Natural killer cell (primary cell): ENCODE data around the gene CCDC8. TPM values are rescaled to one million over a fixed set of nuclear protein-coding genes. Genes with fewer than 3 reads are reported as not detected.
A peak's percentile ranks its signal among the peaks of the same experiment; 100 is the strongest.
"Not testable (repeated sequence)": the region's sequence is repeated elsewhere in the genome, so short reads cannot be mapped to it uniquely, and the experiment has no call there.

Source experiments
- ATAC-seq, 3 donors: fragments of 150-1000 bp in 2 of 3; fragments of 200-7000 bp in 1 of 3; cut with Tn5 transposase; 1 replicate in 1 of 3; 2 replicates in 2 of 3; pipeline ENCODE4 v1.10.0; 2021; ENCODE audit warnings: mild to moderate bottlenecking in 2 of 3, moderate library complexity in 2 of 3
- DNase-seq, 2 donors: peaks; one replicate each; pipeline versions ENCODE4 v3.0.0 to v3.0.0-alpha.2; 2013 to 2021; ENCODE audit warnings: mixed read lengths in 1 of 2
- H3K27ac ChIP-seq: one replicate; pipeline ENCODE4 v1.5.1; 2013; ENCODE audit warnings: mild to moderate bottlenecking, low read length
- H3K27me3 ChIP-seq: one replicate; pipeline ENCODE4 v1.6.1; 2013; ENCODE audit warnings: low read length; ENCODE audit not compliant: control insufficient read depth, insufficient read depth
- H3K36me3 ChIP-seq: one replicate; pipeline ENCODE4 v1.6.1; 2013; ENCODE audit warnings: low read length; ENCODE audit not compliant: control insufficient read depth, insufficient read depth
- H3K4me1 ChIP-seq: one replicate; pipeline ENCODE4 v1.6.1; 2013; ENCODE audit warnings: low read length; ENCODE audit not compliant: control insufficient read depth, insufficient read depth
- H3K4me3 ChIP-seq: one replicate; pipeline ENCODE4 v1.5.1; 2013; ENCODE audit warnings: low read length
- H3K9me3 ChIP-seq: one replicate; pipeline ENCODE4 v1.6.1; 2013; ENCODE audit warnings: low read length; ENCODE audit not compliant: control insufficient read depth, insufficient read depth
- H3K27ac Mint-ChIP-seq, 2 donors: one replicate each; pipeline ENCODE4 v1.8.0; 2022; ENCODE audit warnings: mild to moderate bottlenecking in 2 of 2, mixed read lengths in 2 of 2, moderate library complexity in 1 of 2
- H3K27me3 Mint-ChIP-seq, 2 donors: one replicate each; pipeline ENCODE4 v1.8.0; 2022; ENCODE audit warnings: low read depth in 2 of 2, mixed read lengths in 2 of 2
- H3K36me3 Mint-ChIP-seq: one replicate; pipeline ENCODE4 v1.8.0; 2022; ENCODE audit warnings: mixed read lengths
- H3K4me1 Mint-ChIP-seq, 2 donors: one replicate each; pipeline ENCODE4 v1.8.0; 2022; ENCODE audit warnings: mixed read lengths in 2 of 2
- H3K4me3 Mint-ChIP-seq: one replicate; pipeline ENCODE4 v1.8.0; 2022; ENCODE audit warnings: mild to moderate bottlenecking, moderate library complexity, mixed read lengths
- H3K9me3 Mint-ChIP-seq, 2 donors: one replicate each; pipeline ENCODE4 v1.8.0; 2022; ENCODE audit warnings: mixed read lengths in 2 of 2
- CTCF ChIP-seq: fragments of 200-600 bp; IDR thresholded peaks from one replicate; pipeline ENCODE4 v1.8.0; 2022; ENCODE audit warnings: antibody characterized with exemption
- WGBS: methylation state at CpG from one replicate; pipeline ENCODE4 v1.1.7; 2013; ENCODE audit warnings: missing lambda C conversion rate; ENCODE audit not compliant: insufficient coverage; 5-methylcytosine and 5-hydroxymethylcytosine counted together
- intact Hi-C: fragments of 100-400 bp; cut with micrococcal nuclease; formaldehyde crosslinking; loops from one replicate; pipeline ENCODE4 v1.14.2; 2022
- total RNA-seq, 4 donors: library from RNA; stranded (reverse); fragments of 120-200 nt in 1 of 4; gene quantifications; one replicate each; pipeline versions ENCODE4 v1.2.3 to v1.2.4, GENCODE V29; 2013 to 2022

CCDC8 gene
- total RNA-seq, 3 donors from 2014 or later (not counting 1 experiment from before 2014, with no cell fraction given) = not detected

GRCh38 chr19:46404055-46404752 lies 9.2 kb downstream of the CCDC8 start:
- H3K9me3 ChIP-seq = no peaks in the 10 kb centered on the region
- 4% methylated on average over 36 of the region's 36 CpGs for WGBS
- peak; percentile 36 to 77 (median 76) for ATAC-seq
- H3K27me3 ChIP-seq = peaks cover 32% of the 10 kb centered on the region
- peak overlapping the region in 1 of 2 donors; percentile 79 for H3K27ac Mint-ChIP-seq
- H3K36me3 ChIP-seq = no peaks in the 10 kb centered on the region
- peak overlapping the region; percentile 86 for H3K4me3 Mint-ChIP-seq
- no peaks in the 10 kb centered on the region for H3K9me3 Mint-ChIP-seq
- H3K4me1 Mint-ChIP-seq = peaks cover 22 to 24% of the 10 kb centered on the region in 2 donors
- H3K4me3 ChIP-seq = no peak overlapping the region
- no peak overlapping the region for H3K27ac ChIP-seq
- H3K36me3 Mint-ChIP-seq = no peaks in the 10 kb centered on the region
- intact Hi-C loops = no loop called here
- no peak for TF ChIP-seq CTCF
- DNase-seq = peak in 1 of 2 donors; percentile 21
- H3K27me3 Mint-ChIP-seq = peaks cover 43 to 47% of the 10 kb centered on the region in 2 donors
- H3K4me1 ChIP-seq = peaks cover 27% of the 10 kb centered on the region

- DNase-seq (no peak), ATAC-seq (no peak)
- H3K4me1 ChIP-seq = peaks cover 27% of the 10 kb centered on the region
- no peaks in the 10 kb centered on the region for H3K9me3 ChIP-seq
- TF ChIP-seq CTCF = no peak
- Mint-ChIP-seq H3K36me3 (no peaks in the 10 kb centered on the region), H3K4me3 (no peak overlapping the region), H3K27me3 (peaks cover 31 to 34% of the 10 kb centered on the region in 2 donors), H3K9me3 (no peaks in the 10 kb centered on the region), H3K4me1 (peaks cover 22 to 24% of the 10 kb centered on the region in 2 donors), H3K27ac (no peak overlapping the region)
- H3K27me3 ChIP-seq = peaks cover 28% of the 10 kb centered on the region
- no peak overlapping the region for H3K4me3 ChIP-seq
- 89% methylated on average over 11 of the region's 11 CpGs for WGBS
- intact Hi-C loops = loop anchor here (2.0 kb wide), 1 partner anchor 86 kb away; no protein-coding TSS in a partner anchor
- H3K36me3 ChIP-seq = no peaks in the 10 kb centered on the region
- H3K27ac ChIP-seq = no peak overlapping the region
Observed at GRCh38 chr19:46402725-46403124, 10.6 kb downstream of the CCDC8 start.

GRCh38 chr19:46397801-46398479 lies 15.4 kb downstream of the CCDC8 start:
- DNase-seq, intact Hi-C loops: not testable (repeated sequence)
- 90% methylated on average over 14 of the region's 14 CpGs for WGBS

GRCh38 chr19:46394402-46394797 lies 19.0 kb downstream of the CCDC8 start:
- Histone ChIP-seq H3K27ac (no peak overlapping the region), H3K9me3 (no peaks in the 10 kb centered on the region), H3K27me3 (peaks cover under 1% of the 10 kb centered on the region), H3K4me1 (peaks cover 4% of the 10 kb centered on the region), H3K36me3 (peaks cover 30% of the 10 kb centered on the region), H3K4me3 (no peak overlapping the region)
- 96% methylated on average over 3 of the region's 5 CpGs for WGBS
- DNase-seq = no peak
- Mint-ChIP-seq H3K4me1 (peaks cover 5 to 6% of the 10 kb centered on the region in 2 donors), H3K9me3 (no peaks in the 10 kb centered on the region), H3K36me3 (no peaks in the 10 kb centered on the region), H3K27me3 (no peaks in the 10 kb centered on the region), H3K27ac (no peak overlapping the region), H3K4me3 (no peak overlapping the region)
- ATAC-seq = no peak
- no peak for TF ChIP-seq CTCF
- intact Hi-C loops = loop anchor here (2.0 kb wide), 1 partner anchor 148 kb away; no protein-coding TSS in a partner anchor

More at GRCh38 chr19:46397801-46398479, 15.4 kb downstream of the CCDC8 start:
- H3K27ac ChIP-seq, H3K9me3 ChIP-seq, H3K4me3 Mint-ChIP-seq, H3K9me3 Mint-ChIP-seq, H3K36me3 Mint-ChIP-seq, H3K27me3 Mint-ChIP-seq, H3K36me3 ChIP-seq, H3K4me1 ChIP-seq, ATAC-seq, H3K27ac Mint-ChIP-seq, H3K4me3 ChIP-seq: not testable (repeated sequence)
- H3K27me3 ChIP-seq = peaks cover 11% of the 10 kb centered on the region
- peaks cover 5 to 14% of the 10 kb centered on the region in 2 donors for H3K4me1 Mint-ChIP-seq
